Small intestine (tissue), 7 donors: ENCODE data around the gene ADORA2A. TPM values are rescaled to one million over a fixed set of nuclear protein-coding genes. Genes with fewer than 3 reads are reported as not detected.

Experiments used
- DNase-seq, 2 donors: peaks; one replicate each; pipeline versions ENCODE4 v3.0.0 to v3.0.0-alpha.2; 2013
- FAIRE-seq: peaks from 2 replicates; lab custom pipeline; 2012; peaks lifted over from hg19 to GRCh38; lab: Jason Lieb, UNC
- H3K27ac ChIP-seq, 3 donors: one replicate each; pipeline ENCODE4 v1.5.1; 2013; ENCODE audit warnings: low read length in 2 of 3, mild to moderate bottlenecking in 2 of 3, control low read depth in 1 of 3, inconsistent platforms in 1 of 3, low read depth in 1 of 3, moderate library complexity in 1 of 3
- H3K27me3 ChIP-seq, 3 donors: one replicate each; pipeline ENCODE4 v1.6.1; 2013; ENCODE audit warnings: low read length in 3 of 3, inconsistent platforms in 1 of 3; ENCODE audit not compliant: control insufficient read depth in 3 of 3, insufficient read depth in 3 of 3
- H3K36me3 ChIP-seq, 3 donors: one replicate each; pipeline ENCODE4 v1.6.1; 2013; ENCODE audit warnings: low read length in 3 of 3, inconsistent platforms in 1 of 3, low read depth in 1 of 3, mild to moderate bottlenecking in 1 of 3, moderate library complexity in 1 of 3; ENCODE audit not compliant: control insufficient read depth in 3 of 3, insufficient read depth in 2 of 3
- H3K4me1 ChIP-seq, 3 donors: one replicate each; pipeline ENCODE4 v1.6.1; 2013; ENCODE audit warnings: low read length in 2 of 3, inconsistent platforms in 1 of 3, low read depth in 1 of 3, mild to moderate bottlenecking in 1 of 3, moderate library complexity in 1 of 3; ENCODE audit not compliant: control insufficient read depth in 3 of 3, insufficient read depth in 2 of 3
- H3K4me3 ChIP-seq, 3 donors: one replicate each; pipeline ENCODE4 v1.5.1; 2013; ENCODE audit warnings: low read length in 3 of 3, control low read depth in 1 of 3, inconsistent platforms in 1 of 3, low read depth in 1 of 3, mild to moderate bottlenecking in 1 of 3, moderate library complexity in 1 of 3
- H3K9me3 ChIP-seq, 2 donors: one replicate each; pipeline ENCODE4 v1.6.1; 2013; ENCODE audit warnings: low read depth in 1 of 2, low read length in 1 of 2; ENCODE audit not compliant: control insufficient read depth in 2 of 2, insufficient read depth in 1 of 2
- WGBS, 3 donors: extraction: QIAGEN DNeasy Blood & Tissue Kit; methylation state at CpG; one replicate each; pipeline ENCODE4 v1.1.7; 2013; 5-methylcytosine and 5-hydroxymethylcytosine counted together
- polyA plus RNA-seq, 4 donors: library from polyadenylated mRNA; stranded (reverse) in 3 of 4; unstranded in 1 of 4; fragments of 200-250 nt in 3 of 4; fragments of 120-200 nt in 1 of 4; gene quantifications; one replicate each; pipeline versions ENCODE4 v1.2.1 to v1.2.3, GENCODE V29; 2013
- donor health status: healthy with polysubstance abuse.
- donor health status: control.
- donor health status: control.
- donor health status: Bipolar disorder and iron deficiency.
- donor health status: healthy.

ADORA2A gene
- polyA plus RNA-seq, 4 donors = 0.67 to 9.0 (median 2.5) TPM

- no peaks in the 10 kb centered on the region for H3K9me3 ChIP-seq
- H3K27me3 ChIP-seq = no peaks in the 10 kb centered on the region
- peak overlapping the region in 1 of 3 donors; percentile 21 for H3K27ac ChIP-seq
- DNase-seq (no peak), FAIRE-seq (no peak)
- peaks cover 2 to 15% (median 10%) of the 10 kb centered on the region in 3 donors for H3K4me1 ChIP-seq
- peaks cover 0 to 68% (median 2%) of the 10 kb centered on the region in 3 donors for H3K36me3 ChIP-seq
- WGBS, 3 donors = 79 to 88% (median 85%) methylated on average over 19 of the region's 19 CpGs
- no peak overlapping the region for H3K4me3 ChIP-seq
Observed at GRCh38 chr22:24406322-24407277, 20.8 kb upstream of the ADORA2A start.

DNA sequence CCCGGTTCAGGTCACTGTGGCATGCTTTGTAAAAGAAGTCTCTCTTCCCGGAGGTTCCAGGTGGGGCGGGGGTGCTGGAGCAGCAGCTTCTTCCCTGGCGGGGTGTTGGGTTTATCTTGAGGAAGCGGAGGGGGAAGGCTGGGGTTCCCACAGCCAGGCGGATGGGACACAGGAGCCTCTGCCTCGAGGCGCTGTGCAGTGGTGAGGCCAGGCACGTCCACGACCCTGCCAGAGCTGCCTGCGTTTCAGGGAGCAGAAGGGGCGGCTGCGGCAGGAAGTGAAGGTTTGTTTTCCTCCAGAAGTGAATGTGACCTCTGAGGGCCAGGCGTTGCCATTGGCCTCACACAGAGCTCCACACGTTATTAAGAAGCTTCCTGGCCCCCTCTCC, 20.1 kb upstream of the ADORA2A start:
- Histone ChIP-seq H3K9me3 (no peaks in the 10 kb centered on the region), H3K27ac (peak overlapping the region in 1 of 3 donors; percentile 21), H3K4me1 (peaks cover 2 to 9% (median 7%) of the 10 kb centered on the region in 3 donors), H3K27me3 (no peaks in the 10 kb centered on the region), H3K36me3 (peaks cover 0 to 75% (median 6%) of the 10 kb centered on the region in 3 donors), H3K4me3 (no peak overlapping the region)
- 65 to 89% (median 88%) methylated on average over 15 of the region's 15 CpGs for WGBS, 3 donors
- FAIRE-seq (no peak), DNase-seq (no peak)

DNA sequence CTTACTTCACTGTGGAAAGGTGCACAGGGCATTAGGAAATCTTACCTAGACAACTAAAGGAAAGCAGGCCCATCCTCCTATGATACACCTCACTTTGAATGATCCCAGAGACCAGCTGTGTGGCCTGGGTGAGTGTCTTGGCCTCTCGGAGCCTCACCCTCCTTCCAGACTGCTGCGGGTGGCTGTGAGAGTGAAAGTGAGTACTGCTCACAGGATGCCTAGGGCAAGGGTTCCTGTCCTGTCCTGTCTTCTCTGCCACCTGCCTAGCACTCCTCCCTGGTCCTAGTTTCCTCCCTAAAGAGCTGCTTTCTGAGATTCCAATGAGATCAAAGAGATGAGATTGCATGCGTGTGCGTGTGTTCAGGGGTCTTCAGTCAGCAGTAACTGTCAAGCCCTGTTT, 19.5 kb upstream of the ADORA2A start:
- H3K9me3 ChIP-seq = no peaks in the 10 kb centered on the region
- H3K4me3 ChIP-seq = no peak overlapping the region
- DNase-seq (no peak), FAIRE-seq (no peak)
- H3K36me3 ChIP-seq = peaks cover 0 to 81% (median 6%) of the 10 kb centered on the region in 3 donors
- peak overlapping the region in 1 of 3 donors; percentile 17 for H3K27ac ChIP-seq
- WGBS, 3 donors = 83 to 96% (median 88%) methylated on average over 4 of the region's 4 CpGs
- no peaks in the 10 kb centered on the region for H3K27me3 ChIP-seq
- H3K4me1 ChIP-seq = peaks cover under 1 to 5% (median 2%) of the 10 kb centered on the region in 3 donors

DNA sequence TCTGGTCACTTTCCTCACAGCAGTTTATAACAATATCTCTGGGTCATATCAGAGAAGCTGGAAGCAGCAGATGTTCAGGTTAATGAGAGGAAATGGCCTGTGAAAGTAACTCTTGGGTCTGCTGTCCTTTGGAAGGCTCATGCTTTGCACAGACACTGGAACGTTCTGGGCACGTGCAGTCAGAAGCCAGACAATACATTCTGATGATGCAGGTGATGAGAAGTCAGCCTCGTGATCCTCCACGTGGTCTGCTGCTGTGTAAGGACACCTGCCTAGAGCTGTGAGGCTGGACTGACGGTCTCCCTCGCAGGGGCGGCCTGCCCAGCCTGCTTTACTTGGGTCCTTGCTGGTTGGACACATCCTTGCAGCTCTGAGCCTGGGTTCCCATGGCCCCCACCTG, 18.8 kb upstream of the ADORA2A start:
- WGBS, 3 donors = 76 to 85% (median 78%) methylated on average over 7 of the region's 7 CpGs
- no peak for DNase-seq

DNA sequence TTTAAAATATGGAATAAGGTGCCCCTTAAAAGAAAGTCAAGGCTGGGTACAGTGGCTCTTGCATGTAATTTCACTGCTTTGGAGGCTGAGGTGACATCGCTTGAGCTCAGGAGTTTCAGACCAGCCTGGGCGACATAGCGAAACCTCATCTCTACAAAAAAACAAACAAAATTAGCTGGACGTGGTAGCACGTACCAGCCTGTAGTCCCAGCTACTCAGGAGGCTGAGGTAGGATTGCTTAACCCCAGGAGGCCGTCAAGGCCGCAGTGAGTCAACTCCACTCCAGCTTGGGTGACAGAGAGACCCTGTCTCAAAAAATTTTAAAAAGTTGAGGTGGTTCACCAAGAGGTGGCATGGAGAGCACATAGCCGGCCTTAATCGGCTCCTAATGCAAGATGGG, 17.7 kb upstream of the ADORA2A start:
- no peaks in the 10 kb centered on the region for H3K9me3 ChIP-seq
- WGBS, 3 donors = 84 to 91% (median 85%) methylated on average over 9 of the region's 9 CpGs
- no peak overlapping the region for H3K27ac ChIP-seq
- H3K4me1 ChIP-seq = no peaks in the 10 kb centered on the region
- DNase-seq (no peak), FAIRE-seq (no peak)
- no peaks in the 10 kb centered on the region for H3K27me3 ChIP-seq
- no peak overlapping the region for H3K4me3 ChIP-seq
- peaks cover 4 to 87% (median 6%) of the 10 kb centered on the region in 3 donors for H3K36me3 ChIP-seq

More for the DNA sequence above, 18.8 kb upstream of the ADORA2A start:
- Histone ChIP-seq H3K27me3 (no peaks in the 10 kb centered on the region), H3K36me3 (peaks cover 0 to 85% (median 6%) of the 10 kb centered on the region in 3 donors), H3K9me3 (no peaks in the 10 kb centered on the region), H3K27ac (no peak overlapping the region), H3K4me3 (no peak overlapping the region), H3K4me1 (no peaks in the 10 kb centered on the region)
- no peak for FAIRE-seq

GRCh38 chr22:24410110-24410856, 17.1 kb upstream of the ADORA2A start:
- WGBS, 3 donors = 72 to 91% (median 84%) methylated on average over 8 of the region's 8 CpGs
- FAIRE-seq (no peak), DNase-seq (no peak)
- Histone ChIP-seq H3K9me3 (no peaks in the 10 kb centered on the region), H3K4me1 (no peaks in the 10 kb centered on the region), H3K27me3 (no peaks in the 10 kb centered on the region), H3K4me3 (no peak overlapping the region), H3K27ac (no peak overlapping the region), H3K36me3 (peaks cover 7 to 87% (median 9%) of the 10 kb centered on the region in 3 donors)

DNA sequence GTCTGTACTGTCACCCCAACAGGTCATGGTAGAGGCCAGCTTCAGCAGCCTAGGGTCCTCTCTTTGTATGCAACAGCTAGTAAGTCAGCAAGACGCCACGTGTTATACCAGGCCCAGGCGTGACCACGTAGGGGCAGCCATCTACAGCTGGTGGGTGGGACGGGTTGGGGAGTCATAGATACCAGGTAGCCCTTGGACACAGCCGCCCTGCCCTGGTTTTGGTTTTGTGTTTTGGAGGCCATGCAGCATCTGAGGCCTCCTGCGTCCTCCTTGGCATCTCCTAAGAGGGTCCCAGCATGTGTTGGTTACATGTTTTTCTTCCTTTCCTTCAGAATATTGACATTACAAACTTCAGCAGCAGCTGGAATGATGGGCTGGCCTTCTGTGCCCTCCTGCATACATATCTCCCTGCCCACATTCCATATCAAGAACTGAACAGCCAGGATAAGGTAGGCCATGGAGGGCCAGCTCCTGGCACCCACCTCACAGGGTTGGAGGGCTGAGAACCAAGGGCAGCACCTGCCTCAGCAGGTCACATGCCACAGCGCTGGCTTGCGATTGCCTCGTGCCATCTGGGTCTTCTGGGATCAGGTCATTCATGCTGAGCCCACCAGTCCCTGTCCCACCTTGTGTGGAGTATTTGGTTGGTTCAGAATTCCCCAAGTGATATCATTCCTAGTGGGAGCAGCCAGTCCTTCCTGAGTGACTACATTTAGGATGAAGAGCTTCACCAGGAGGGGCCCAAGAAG, 16.0 kb upstream of the ADORA2A start:
- H3K36me3 ChIP-seq = peaks cover 7 to 85% (median 9%) of the 10 kb centered on the region in 3 donors
- no peaks in the 10 kb centered on the region for H3K4me1 ChIP-seq
- H3K27ac ChIP-seq = no peak overlapping the region
- DNase-seq = no peak
- no peak overlapping the region for H3K4me3 ChIP-seq
- no peak for FAIRE-seq
- H3K27me3 ChIP-seq = no peaks in the 10 kb centered on the region
- no peaks in the 10 kb centered on the region for H3K9me3 ChIP-seq
- WGBS, 3 donors = 93 to 96% (median 96%) methylated on average over 10 of the region's 10 CpGs

- Histone ChIP-seq H3K36me3 (peaks cover 7 to 86% (median 9%) of the 10 kb centered on the region in 3 donors), H3K4me3 (no peak overlapping the region), H3K4me1 (no peaks in the 10 kb centered on the region), H3K27ac (no peak overlapping the region), H3K9me3 (no peaks in the 10 kb centered on the region), H3K27me3 (no peaks in the 10 kb centered on the region)
- 84 to 95% (median 93%) methylated on average over 7 of the region's 7 CpGs for WGBS, 3 donors
- FAIRE-seq = no peak
- DNase-seq = no peak
Observed at GRCh38 chr22:24412274-24412673, 15.1 kb upstream of the ADORA2A start.
